ENCODE data around the gene CNBD2. TPM values are rescaled to one million over a fixed set of nuclear protein-coding genes. Genes with fewer than 3 reads are reported as not detected.

Gene CNBD2
- total and polyA plus RNA-seq, 10 of the 15 experiments (the other 5 are each of a cell fraction or from before 2014, with no cell fraction given), result 0.86 to 7.4 (median 4.6) TPM

- TF ChIP-seq ZNF687 (IDR thresholded peaks at IDR 0.05) (peak; percentile 84), IRF4 (IDR thresholded peaks at IDR 0.05; ENCODE audit: low read depth, low read length) (peak; percentile 32; the same call in 1 of the 2 replicates), MXI1 (IDR thresholded peaks at IDR 0.05; ENCODE audit: low read depth, low read length) (peak; percentile 94), NR2F1 (conservative IDR thresholded peaks at IDR 0.05) (peak; percentile 87), PAX8 (IDR thresholded peaks at IDR 0.05) (no peak), TAF1 (IDR thresholded peaks at IDR 0.05; ENCODE audit: borderline replicate concordance, low read depth, low read length) (peak; percentile 93), YBX1 (IDR thresholded peaks at IDR 0.05) (no peak), IRF3 (IDR thresholded peaks at IDR 0.05) (no peak), HDAC2 (IDR thresholded peaks at IDR 0.05) (no peak), ELK1 (IDR thresholded peaks at IDR 0.05; ENCODE audit: low read depth, low read length) (peak; percentile 92), ATF7 (IDR thresholded peaks at IDR 0.05; ENCODE audit: low read depth) (peak; percentile 60), TCF12 (IDR thresholded peaks at IDR 0.05; ENCODE audit: low read depth, low read length) (peak; percentile 54), HDGF (IDR thresholded peaks at IDR 0.05) (no peak; the same call in 1 of the 2 replicates), USF2 (IDR thresholded peaks at IDR 0.05; ENCODE audit: borderline replicate concordance, low read depth, low read length) (no peak), YY1 (IDR thresholded peaks at IDR 0.05; ENCODE audit: low read depth, low read length) (peak; percentile 96), JUNB (IDR thresholded peaks at IDR 0.05) (no peak), USF1 (IDR thresholded peaks at IDR 0.05; ENCODE audit: borderline replicate concordance, extremely low read length, insufficient read depth, low read depth, low read length) (no peak), E2F4 (IDR thresholded peaks at IDR 0.05; ENCODE audit: low read depth, low read length) (peak; percentile 36; the same call in 1 of the 2 replicates), MYB (IDR thresholded peaks at IDR 0.05; ENCODE audit: borderline replicate concordance, low read depth, low read length) (no peak), TBL1XR1 (IDR thresholded peaks at IDR 0.05; ENCODE audit: low read depth, low read length) (peak; percentile 70), POLR2A (IDR thresholded peaks at IDR 0.05; ENCODE audit: low read depth, low read length) (peak; percentile 95), EED (IDR thresholded peaks at IDR 0.05; ENCODE audit: low read depth) (0 out of 2 replicates have a peak, but pooled peaks have one; percentile 12), SREBF2 (IDR thresholded peaks at IDR 0.05; ENCODE audit: low read length) (peak; percentile 64; the same call in 1 of the 2 replicates)
These were observed 14.0 kb upstream of the CNBD2 start, which contains the start of gene SCAND1 (continued) for GRCh38 chr20:35954200-35954906.

Measured in GM12878 (cell line).